Calu3 (cell line): ENCODE data around the gene LPAR3. TPM values are rescaled to one million over a fixed set of nuclear protein-coding genes. Genes with fewer than 3 reads are reported as not detected.

ENCODE experiments used
- BruUV-seq: library from RNA; stranded (reverse); fragments of 400-500 nt; replicated peaks from 2 replicates; lab custom pipeline; 2021; lab: Mats Ljungman, UMichigan
- CTCF ChIA-PET: fragments of 300-600 bp; sonication (Branson Sonifier 250); formaldehyde crosslinking; loops from one replicate; lab custom pipeline; 2022; ENCODE audit warnings: antibody characterized with exemption; lab: Charles Lee
- DNase-seq: peaks from one replicate; pipeline ENCODE4 v3.0.0; 2022
- H3K27ac Mint-ChIP-seq: one replicate; pipeline ENCODE4 v1.8.0; 2022; ENCODE audit warnings: mixed read lengths; ENCODE audit not compliant: unreplicated experiment
- H3K27me3 Mint-ChIP-seq: one replicate; pipeline ENCODE4 v1.8.0; 2022; ENCODE audit warnings: mixed read lengths; ENCODE audit not compliant: unreplicated experiment
- H3K36me3 Mint-ChIP-seq: one replicate; pipeline ENCODE4 v1.8.0; 2022; ENCODE audit warnings: mild to moderate bottlenecking, moderate library complexity, mixed read lengths; ENCODE audit not compliant: insufficient read depth, unreplicated experiment
- H3K4me1 Mint-ChIP-seq: one replicate; pipeline ENCODE4 v1.8.0; 2022; ENCODE audit warnings: mild to moderate bottlenecking, low read depth, mixed read lengths; ENCODE audit not compliant: unreplicated experiment
- H3K4me3 Mint-ChIP-seq: one replicate; pipeline ENCODE4 v1.8.0; 2022; ENCODE audit warnings: mild to moderate bottlenecking, low read depth, moderate library complexity, mixed read lengths; ENCODE audit not compliant: unreplicated experiment
- H3K9me3 Mint-ChIP-seq: one replicate; pipeline ENCODE4 v1.8.0; 2022; ENCODE audit warnings: low read depth, mixed read lengths; ENCODE audit not compliant: unreplicated experiment
- intact Hi-C: fragments of 100-400 bp; cut with micrococcal nuclease; formaldehyde crosslinking; loops from one replicate; pipeline ENCODE4 v1.10.0; 2022; ENCODE audit not compliant: unreplicated experiment
- total RNA-seq: library from RNA; stranded (reverse); gene quantifications from 2 replicates; pipeline ENCODE4 v1.2.3, GENCODE V29; 2022
- TF ChIP-seq, protein P1 (sequence below): fragments of 200-600 bp; IDR thresholded peaks from one replicate; pipeline ENCODE4 v1.8.0; 2022; ENCODE audit warnings: antibody characterized with exemption; ENCODE audit not compliant: unreplicated experiment

The LPAR3 gene
- total RNA-seq, 1 experiment from 2014 or later: 14.0 TPM

DNA sequence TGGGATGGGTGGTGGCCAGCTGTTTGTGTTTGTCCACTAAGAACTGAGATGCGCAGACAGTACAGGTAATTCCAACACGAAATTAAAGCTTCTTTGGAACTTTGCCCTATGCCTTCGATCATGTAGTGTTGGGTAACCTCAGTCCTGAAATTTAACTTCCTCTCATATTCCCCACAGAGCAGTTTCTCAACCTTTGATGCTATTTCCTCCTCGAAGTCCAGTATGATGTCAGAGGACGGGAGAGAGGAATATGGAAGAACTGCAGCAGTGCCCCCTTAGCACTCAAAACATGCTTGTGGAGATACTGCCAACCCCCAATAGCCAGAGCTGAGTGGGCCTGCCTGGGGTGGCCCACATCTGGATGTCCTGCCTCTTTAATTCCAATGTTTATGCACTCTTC lies 3.6 kb downstream of the LPAR3 start:
- H3K4me3 Mint-ChIP-seq: no peak overlapping the region
- BruUV-seq: no TSS peak
- no peak overlapping the region for H3K27ac Mint-ChIP-seq
- H3K27me3 Mint-ChIP-seq: no peaks in the 10 kb centered on the region
- peaks cover 42% of the 10 kb centered on the region for H3K4me1 Mint-ChIP-seq
- H3K9me3 Mint-ChIP-seq: no peaks in the 10 kb centered on the region
- TF ChIP-seq, protein P1, sequence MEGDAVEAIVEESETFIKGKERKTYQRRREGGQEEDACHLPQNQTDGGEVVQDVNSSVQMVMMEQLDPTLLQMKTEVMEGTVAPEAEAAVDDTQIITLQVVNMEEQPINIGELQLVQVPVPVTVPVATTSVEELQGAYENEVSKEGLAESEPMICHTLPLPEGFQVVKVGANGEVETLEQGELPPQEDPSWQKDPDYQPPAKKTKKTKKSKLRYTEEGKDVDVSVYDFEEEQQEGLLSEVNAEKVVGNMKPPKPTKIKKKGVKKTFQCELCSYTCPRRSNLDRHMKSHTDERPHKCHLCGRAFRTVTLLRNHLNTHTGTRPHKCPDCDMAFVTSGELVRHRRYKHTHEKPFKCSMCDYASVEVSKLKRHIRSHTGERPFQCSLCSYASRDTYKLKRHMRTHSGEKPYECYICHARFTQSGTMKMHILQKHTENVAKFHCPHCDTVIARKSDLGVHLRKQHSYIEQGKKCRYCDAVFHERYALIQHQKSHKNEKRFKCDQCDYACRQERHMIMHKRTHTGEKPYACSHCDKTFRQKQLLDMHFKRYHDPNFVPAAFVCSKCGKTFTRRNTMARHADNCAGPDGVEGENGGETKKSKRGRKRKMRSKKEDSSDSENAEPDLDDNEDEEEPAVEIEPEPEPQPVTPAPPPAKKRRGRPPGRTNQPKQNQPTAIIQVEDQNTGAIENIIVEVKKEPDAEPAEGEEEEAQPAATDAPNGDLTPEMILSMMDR: no peak
- intact Hi-C loops: no loop called here
- CTCF ChIA-PET: interaction anchor here (1.0 kb wide), 1 partner anchor 55 kb away, joined by 3 read pairs; no protein-coding TSS in a partner anchor
- DNase-seq: no peak
- H3K36me3 Mint-ChIP-seq: peaks cover 24% of the 10 kb centered on the region

DNA sequence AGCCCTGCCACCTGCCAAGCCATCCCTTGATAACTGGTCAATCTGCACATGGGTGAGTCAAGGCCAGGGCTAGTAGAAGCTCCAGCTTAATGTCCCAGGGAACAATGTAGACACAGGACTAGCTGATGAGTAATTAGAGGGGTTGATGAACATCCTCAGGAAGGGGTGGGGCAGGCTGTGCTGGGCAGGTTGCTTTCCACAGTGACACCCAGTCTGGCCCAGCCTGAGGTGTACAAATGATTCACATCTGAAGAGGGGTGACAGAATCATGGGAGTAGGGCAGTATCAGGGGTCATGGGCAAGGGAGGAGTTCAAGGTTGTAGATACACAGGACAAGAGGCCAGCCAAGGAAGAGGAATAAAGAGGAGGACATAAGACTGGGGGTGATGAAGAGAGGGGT lies 4.3 kb downstream of the LPAR3 start:
- intact Hi-C loops: no loop called here
- no peak overlapping the region for H3K27ac Mint-ChIP-seq
- CTCF ChIA-PET: interaction anchor here (0.6 to 1.0 kb wide), 2 partner anchors 29 to 55 kb away, joined by 3 to 4 read pairs; no protein-coding TSS in a partner anchor

DNA sequence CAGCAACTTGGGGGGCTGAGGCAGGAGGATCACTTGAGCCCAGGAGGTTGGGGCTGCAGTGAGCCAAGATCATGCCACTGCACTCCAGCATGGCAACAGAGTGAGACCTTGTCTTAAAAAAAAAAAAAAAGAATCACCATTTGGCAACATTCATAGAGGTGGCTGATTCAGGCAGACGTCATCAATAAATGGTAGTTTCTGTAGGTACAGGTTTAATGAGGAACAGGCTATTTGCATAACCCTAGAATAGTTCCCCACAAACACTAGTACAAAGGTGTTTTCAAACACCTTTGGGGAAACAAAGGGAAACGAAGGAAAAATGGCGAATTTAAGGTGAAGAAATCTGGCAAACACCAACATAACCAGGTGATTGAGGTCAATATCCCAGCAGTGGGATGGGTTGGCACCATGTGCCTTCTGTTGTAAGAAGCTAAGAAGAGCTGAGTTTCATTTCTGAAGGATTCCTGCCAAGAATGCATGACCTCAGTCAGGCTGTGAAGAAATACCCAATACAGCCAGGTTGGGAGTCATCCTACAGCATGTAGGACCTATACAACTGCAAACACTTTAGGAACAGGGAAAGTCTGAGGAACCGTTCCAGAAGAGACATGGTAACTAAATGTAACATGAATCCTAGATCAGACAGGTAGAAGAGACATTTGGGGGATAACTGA lies 5.6 kb downstream of the LPAR3 start:
- Mint-ChIP-seq H3K36me3 (peaks cover 7% of the 10 kb centered on the region), H3K9me3 (no peaks in the 10 kb centered on the region), H3K4me1 (peaks cover 46% of the 10 kb centered on the region), H3K27ac (no peak overlapping the region), H3K4me3 (no peak overlapping the region), H3K27me3 (no peaks in the 10 kb centered on the region)
- intact Hi-C loops: no loop called here
- DNase-seq: no peak
- TF ChIP-seq, protein P1: no peak
- no TSS peak for BruUV-seq
- CTCF ChIA-PET: interaction anchor here (0.6 kb wide), 1 partner anchor 381 kb away, joined by 3 read pairs; the partner anchor contains the start of gene GNG5

More for the DNA sequence above, 4.3 kb downstream of the LPAR3 start:
- no peak overlapping the region for H3K4me3 Mint-ChIP-seq
- peaks cover 21% of the 10 kb centered on the region for H3K36me3 Mint-ChIP-seq
- no TSS peak for BruUV-seq
- no peaks in the 10 kb centered on the region for H3K9me3 Mint-ChIP-seq
- TF ChIP-seq, protein P1: no peak
- H3K27me3 Mint-ChIP-seq: no peaks in the 10 kb centered on the region
- peaks cover 43% of the 10 kb centered on the region for H3K4me1 Mint-ChIP-seq
- no peak for DNase-seq

DNA sequence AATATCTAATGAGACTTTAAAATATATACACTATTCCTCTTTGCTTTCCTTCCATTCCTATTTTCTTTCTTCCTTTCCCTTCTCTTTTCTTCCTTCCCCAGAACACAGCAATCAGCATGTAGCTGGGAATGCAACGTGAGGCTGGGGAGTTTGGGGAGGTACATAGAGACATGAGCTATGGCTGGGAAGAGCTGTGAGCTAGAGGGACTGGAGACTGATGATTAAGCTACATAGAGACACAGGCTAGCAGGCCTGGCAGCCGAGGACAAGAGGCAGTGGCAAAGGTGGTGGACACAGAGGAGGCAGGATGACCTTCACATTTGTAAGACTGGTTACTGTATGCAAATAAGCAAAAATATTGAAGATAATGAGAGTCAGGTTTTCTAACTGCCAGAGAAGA lies 7.5 kb downstream of the LPAR3 start:
- Mint-ChIP-seq H3K36me3 (peaks cover 6% of the 10 kb centered on the region), H3K27ac (no peak overlapping the region), H3K9me3 (peaks cover 3% of the 10 kb centered on the region), H3K4me3 (no peak overlapping the region), H3K27me3 (no peaks in the 10 kb centered on the region), H3K4me1 (peaks cover 31% of the 10 kb centered on the region)
- CTCF ChIA-PET: no interaction called here
- intact Hi-C loops: no loop called here
- TF ChIP-seq, protein P1: no peak
- no TSS peak for BruUV-seq
- DNase-seq: no peak
